ENCODE results near the gene SH3RF3. TPM values are rescaled to one million over a fixed set of nuclear protein-coding genes. Genes with fewer than 3 reads are reported as not detected.

Gene SH3RF3
- total and polyA plus RNA-seq, 10 of the 15 experiments (the other 5 are each of a cell fraction or from before 2014, with no cell fraction given) = 0.08 to 8.8 (median 2.3) TPM

DNA sequence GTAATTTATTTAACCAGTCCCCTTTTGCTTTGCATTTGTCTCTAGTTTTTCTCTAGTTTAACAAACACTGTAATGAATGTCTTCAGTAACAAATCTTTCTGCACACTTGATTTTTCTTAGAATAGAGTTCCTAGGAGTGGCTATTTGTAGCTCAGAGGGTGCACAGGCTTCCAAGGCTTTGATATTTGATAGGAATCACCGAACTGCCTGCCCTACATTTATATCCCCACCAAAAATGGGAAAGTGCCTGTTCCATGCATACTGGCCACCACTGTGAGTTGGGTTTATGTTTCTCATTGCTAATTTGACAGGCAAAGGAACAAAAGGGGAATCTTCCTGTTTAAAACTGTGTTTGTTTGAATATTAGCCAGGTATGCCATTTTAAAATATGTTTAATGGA lies 238.7 kb downstream of the SH3RF3 start (continued):
- no peak for TF ChIP-seq HDAC6 (IDR thresholded peaks at IDR 0.05; ENCODE audit: unreplicated experiment)
- no peak for TF ChIP-seq EP300 (IDR thresholded peaks at IDR 0.05; ENCODE audit: borderline replicate concordance in 1 of 2, control insufficient read depth in 1 of 2, low read depth in 2 of 2, low read length in 2 of 2)
- no peak for TF ChIP-seq ATF7 (IDR thresholded peaks at IDR 0.05; ENCODE audit: low read depth)
- no peak for TF ChIP-seq BMI1 (IDR thresholded peaks at IDR 0.05; ENCODE audit: borderline replicate concordance)
- TF ChIP-seq RAD21 (IDR thresholded peaks at IDR 0.05; ENCODE audit: insufficient read depth, low read depth, low read length) = no peak
- TF ChIP-seq NR2C2 (IDR thresholded peaks at IDR 0.05; ENCODE audit: borderline replicate concordance, control insufficient read depth, insufficient read length, low read depth) = no peak
- TF ChIP-seq, protein P1, sequence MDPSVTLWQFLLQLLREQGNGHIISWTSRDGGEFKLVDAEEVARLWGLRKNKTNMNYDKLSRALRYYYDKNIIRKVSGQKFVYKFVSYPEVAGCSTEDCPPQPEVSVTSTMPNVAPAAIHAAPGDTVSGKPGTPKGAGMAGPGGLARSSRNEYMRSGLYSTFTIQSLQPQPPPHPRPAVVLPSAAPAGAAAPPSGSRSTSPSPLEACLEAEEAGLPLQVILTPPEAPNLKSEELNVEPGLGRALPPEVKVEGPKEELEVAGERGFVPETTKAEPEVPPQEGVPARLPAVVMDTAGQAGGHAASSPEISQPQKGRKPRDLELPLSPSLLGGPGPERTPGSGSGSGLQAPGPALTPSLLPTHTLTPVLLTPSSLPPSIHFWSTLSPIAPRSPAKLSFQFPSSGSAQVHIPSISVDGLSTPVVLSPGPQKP (IDR thresholded peaks at IDR 0.05; ENCODE audit: low read depth, low read length) = no peak

DNA sequence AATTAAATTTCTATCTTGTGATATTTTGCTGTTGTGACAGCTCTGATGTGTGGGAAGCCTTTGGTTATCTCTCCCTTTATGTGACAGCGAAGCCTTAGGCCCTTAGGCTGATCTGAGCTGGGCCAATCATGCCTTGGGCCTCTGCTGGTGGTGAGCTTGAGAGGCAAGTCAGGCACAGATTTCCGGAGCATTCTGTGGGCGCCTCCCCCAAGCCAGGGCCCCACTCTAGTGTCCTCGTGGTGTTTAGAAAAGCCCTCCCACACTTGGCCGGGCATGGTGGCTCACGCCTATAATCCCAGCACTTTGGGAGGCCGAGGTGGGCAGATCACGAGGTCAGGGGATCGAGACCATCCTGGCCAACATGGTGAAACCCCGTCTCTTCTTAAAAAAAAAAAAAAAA lies 239.8 kb downstream of the SH3RF3 start:
- no peak overlapping the region for H3K9ac ChIP-seq (ENCODE audit: control insufficient read depth, insufficient read depth, low read length)
- H4K20me1 ChIP-seq (ENCODE audit: control insufficient read depth, insufficient read depth) = no peaks in the 10 kb centered on the region
- no peak for DNase-seq (ENCODE audit: low read depth, low spot score)
- no peak overlapping the region for H3K4me3 ChIP-seq
- H3K79me2 ChIP-seq (ENCODE audit: control insufficient read depth, insufficient read depth, low read length) = no peaks in the 10 kb centered on the region
- WGBS (ENCODE audit: insufficient coverage, insufficient replicate concordance, low lambda C conversion rate, missing lambda C conversion rate) = 42% methylated on average over 10 of the region's 10 CpGs
- no TSS peak for BruUV-seq (replicated peaks)
- H3K4me2 ChIP-seq (ENCODE audit: control insufficient read depth, insufficient read depth) = no peak overlapping the region
- SMC1A ChIA-PET (ENCODE audit: uncharacterized antibody, unreplicated experiment) = interaction anchor here (1.0 kb wide), 1 partner anchor 17 kb away, joined by 3 read pairs; no protein-coding TSS in a partner anchor
- CTCF ChIA-PET = interaction anchor here (0.7 kb wide), 1 partner anchor 986 kb away, joined by 4 read pairs; no protein-coding TSS in a partner anchor
- no peaks in the 10 kb centered on the region; the same call in 1 of the 2 replicates for H3K4me1 ChIP-seq (ENCODE audit: control insufficient read depth, insufficient read depth, low read length)
- intact Hi-C loops (cut with micrococcal nuclease; ENCODE audit: unreplicated experiment) = no loop called here
- in situ Hi-C loops (cut with MboI) = no loop called here
- H3K9me3 ChIP-seq (replicated peaks; ENCODE audit: control insufficient read depth, insufficient read depth, low read length) = no peaks in the 10 kb centered on the region
- FAIRE-seq = no peak
- POLR2A ChIA-PET = no interaction called here
- no peak overlapping the region for H2AFZ ChIP-seq (ENCODE audit: control insufficient read depth, low read depth, low read length)
- no peak for ATAC-seq
- RAD21 ChIA-PET (ENCODE audit: unreplicated experiment) = no interaction called here
- no peak overlapping the region for H3K27ac ChIP-seq (ENCODE audit: control insufficient read depth, insufficient read depth)
- no peaks in the 10 kb centered on the region for H3K36me3 ChIP-seq (ENCODE audit: control insufficient read depth in 2 of 2, insufficient read depth in 2 of 2, low read length in 1 of 2)
- no peaks in the 10 kb centered on the region; a peak in 1 of 4 replicates for H3K27me3 ChIP-seq (replicated peaks in 1 of 2; ENCODE audit: control insufficient read depth in 2 of 2, insufficient read depth in 2 of 2, low read length in 1 of 2)
- TF ChIP-seq, protein P2, sequence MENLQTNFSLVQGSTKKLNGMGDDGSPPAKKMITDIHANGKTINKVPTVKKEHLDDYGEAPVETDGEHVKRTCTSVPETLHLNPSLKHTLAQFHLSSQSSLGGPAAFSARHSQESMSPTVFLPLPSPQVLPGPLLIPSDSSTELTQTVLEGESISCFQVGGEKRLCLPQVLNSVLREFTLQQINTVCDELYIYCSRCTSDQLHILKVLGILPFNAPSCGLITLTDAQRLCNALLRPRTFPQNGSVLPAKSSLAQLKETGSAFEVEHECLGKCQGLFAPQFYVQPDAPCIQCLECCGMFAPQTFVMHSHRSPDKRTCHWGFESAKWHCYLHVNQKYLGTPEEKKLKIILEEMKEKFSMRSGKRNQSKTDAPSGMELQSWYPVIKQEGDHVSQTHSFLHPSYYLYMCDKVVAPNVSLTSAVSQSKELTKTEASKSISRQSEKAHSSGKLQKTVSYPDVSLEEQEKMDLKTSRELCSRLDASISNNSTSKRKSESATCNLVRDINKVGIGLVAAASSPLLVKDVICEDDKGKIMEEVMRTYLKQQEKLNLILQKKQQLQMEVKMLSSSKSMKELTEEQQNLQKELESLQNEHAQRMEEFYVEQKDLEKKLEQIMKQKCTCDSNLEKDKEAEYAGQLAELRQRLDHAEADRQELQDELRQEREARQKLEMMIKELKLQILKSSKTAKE (IDR thresholded peaks at IDR 0.05; ENCODE audit: low read depth, poor library complexity, severe bottlenecking) = no peak
- TF ChIP-seq NR2F1 (conservative IDR thresholded peaks at IDR 0.05) = no peak
- TF ChIP-seq PAX5 (IDR thresholded peaks at IDR 0.05; ENCODE audit: borderline replicate concordance, low read depth, low read length) = no peak
- no peak for TF ChIP-seq NKRF (conservative IDR thresholded peaks at IDR 0.05)
- no peak for TF ChIP-seq MTA2 (IDR thresholded peaks at IDR 0.05; ENCODE audit: low read depth)
- no peak for TF ChIP-seq POLR2A (IDR thresholded peaks at IDR 0.05; ENCODE audit: low read depth, low read length)
- TF ChIP-seq, protein P1 (IDR thresholded peaks at IDR 0.05; ENCODE audit: low read depth, low read length) = no peak
- no peak for TF ChIP-seq MEF2B (IDR thresholded peaks at IDR 0.05; ENCODE audit: partially characterized antibody, poor library complexity, severe bottlenecking)
- no peak for TF ChIP-seq SIX5 (IDR thresholded peaks at IDR 0.05; ENCODE audit: low read depth, low read length, severe bottlenecking)

Measured in GM12878 (cell line).